PC-9 (cell line): ENCODE results near the gene KCNJ16. TPM values are rescaled to one million over a fixed set of nuclear protein-coding genes. Genes with fewer than 3 reads are reported as not detected.

Experiments
- BruUV-seq: library from RNA; stranded (reverse); fragments of 400-500 nt; replicated peaks from 2 replicates; lab custom pipeline; 2021; lab: Mats Ljungman, UMichigan
- CTCF ChIA-PET: fragments of 300-600 bp; sonication (Branson Sonifier 250); formaldehyde crosslinking; loops from one replicate; lab custom pipeline; 2022; ENCODE audit warnings: antibody characterized with exemption; lab: Charles Lee
- POLR2A ChIA-PET: fragments of 300-600 bp; sonication (Branson Sonifier 250); formaldehyde crosslinking; loops from one replicate; lab custom pipeline; 2022; ENCODE audit warnings: antibody characterized with exemption; ENCODE audit not compliant: unreplicated experiment; lab: Charles Lee
- DNase-seq, 2 experiments: peaks; one replicate each; pipeline versions ENCODE4 v3.0.0 to v3.0.0-alpha.2; 2015 to 2022; ENCODE audit warnings: mixed read lengths in 1 of 2
- H2AFZ ChIP-seq: fragments of 200-600 bp; sonication (generic); 2 replicates; pipeline ENCODE4 v1.8.1; 2017; ENCODE audit warnings: antibody characterized with exemption
- H3F3A ChIP-seq: fragments of 200-600 bp; sonication (generic); 2 replicates; pipeline ENCODE4 v1.8.1; 2017; ENCODE audit warnings: antibody characterized with exemption, mild to moderate bottlenecking, low read depth; ENCODE audit not compliant: insufficient read depth
- H3K27ac ChIP-seq: fragments of 200-600 bp; sonication (generic); 2 replicates; pipeline ENCODE4 v1.6.1; 2016; ENCODE audit warnings: mixed run types
- H3K27me3 ChIP-seq: fragments of 200-600 bp; sonication (generic); 2 replicates; pipeline ENCODE4 v1.6.1; 2016; ENCODE audit warnings: low read depth, mixed run types; ENCODE audit not compliant: insufficient read depth
- H3K36me3 ChIP-seq: fragments of 200-600 bp; sonication (generic); 2 replicates; pipeline ENCODE4 v1.6.1; 2016; ENCODE audit warnings: low read depth, mixed run types
- H3K4me1 ChIP-seq: fragments of 200-600 bp; sonication (generic); replicated peaks from 2 replicates; pipeline ENCODE4 v1.6.1; 2016; ENCODE audit warnings: mixed run types; ENCODE audit not compliant: insufficient read depth
- H3K4me2 ChIP-seq: fragments of 200-600 bp; sonication (generic); 2 replicates; pipeline ENCODE4 v1.6.1; 2017; ENCODE audit warnings: mixed run types
- H3K4me3 ChIP-seq: fragments of 200-600 bp; sonication (generic); 2 replicates; pipeline ENCODE4 v1.6.1; 2016; ENCODE audit warnings: mixed run types
- H3K79me2 ChIP-seq: fragments of 200-600 bp; sonication (generic); 2 replicates; pipeline ENCODE4 v1.6.1; 2017; ENCODE audit warnings: low read depth, mixed run types
- H3K9me2 ChIP-seq: fragments of 200-600 bp; sonication (generic); 2 replicates; pipeline ENCODE4 v1.8.1; 2017; ENCODE audit warnings: mild to moderate bottlenecking; ENCODE audit not compliant: insufficient read depth
- H3K9me3 ChIP-seq: fragments of 200-600 bp; sonication (generic); 2 replicates; pipeline ENCODE4 v1.8.1; 2016; ENCODE audit warnings: low read depth; ENCODE audit not compliant: insufficient read depth
- H4K20me1 ChIP-seq: fragments of 200-600 bp; sonication (generic); 2 replicates; pipeline ENCODE4 v1.8.1; 2017; ENCODE audit not compliant: insufficient read depth
- EZH2 ChIP-seq: fragments of 200-600 bp; sonication (generic); IDR thresholded peaks from 2 replicates; pipeline ENCODE4 v1.8.0; 2017; ENCODE audit warnings: antibody characterized with exemption, low read depth
- intact Hi-C: fragments of 100-400 bp; cut with micrococcal nuclease; formaldehyde crosslinking; loops from one replicate; pipeline ENCODE4 v1.10.0; 2022; ENCODE audit not compliant: unreplicated experiment
- total RNA-seq: library from RNA; stranded (reverse); gene quantifications from 2 replicates; pipeline ENCODE4 v1.2.3, GENCODE V29; 2021
- TF ChIP-seq, protein P1 (sequence below): fragments of 200-600 bp; sonication (generic); conservative IDR thresholded peaks from 2 replicates; pipeline ENCODE4 v1.6.1; 2017; ENCODE audit warnings: mixed run types, antibody characterized with exemption, mild to moderate bottlenecking, moderate library complexity

Gene KCNJ16
- total RNA-seq, 1 experiment from 2014 or later: not detected

- no peaks in the 10 kb centered on the region for H3F3A ChIP-seq
- no peak overlapping the region for H3K27ac ChIP-seq
- H3K27me3 ChIP-seq: no peaks in the 10 kb centered on the region
- H4K20me1 ChIP-seq: no peaks in the 10 kb centered on the region
- intact Hi-C loops: no loop called here
- no peaks in the 10 kb centered on the region for H3K36me3 ChIP-seq
- DNase-seq: no peak
- no peak overlapping the region for H3K4me2 ChIP-seq
- CTCF ChIA-PET: interaction anchor here (0.7 kb wide), 1 partner anchor 27 kb away, joined by 3 read pairs; no protein-coding TSS in a partner anchor
- no TSS peak for BruUV-seq
- H3K4me3 ChIP-seq: no peak overlapping the region
- H3K79me2 ChIP-seq: no peaks in the 10 kb centered on the region
- POLR2A ChIA-PET: no interaction called here
- H3K9me2 ChIP-seq: no peaks in the 10 kb centered on the region
- peaks cover 5% of the 10 kb centered on the region for H3K4me1 ChIP-seq
- H3K9me3 ChIP-seq: peaks cover 3% of the 10 kb centered on the region; the same call in 1 of the 2 replicates
- TF ChIP-seq, protein P1, sequence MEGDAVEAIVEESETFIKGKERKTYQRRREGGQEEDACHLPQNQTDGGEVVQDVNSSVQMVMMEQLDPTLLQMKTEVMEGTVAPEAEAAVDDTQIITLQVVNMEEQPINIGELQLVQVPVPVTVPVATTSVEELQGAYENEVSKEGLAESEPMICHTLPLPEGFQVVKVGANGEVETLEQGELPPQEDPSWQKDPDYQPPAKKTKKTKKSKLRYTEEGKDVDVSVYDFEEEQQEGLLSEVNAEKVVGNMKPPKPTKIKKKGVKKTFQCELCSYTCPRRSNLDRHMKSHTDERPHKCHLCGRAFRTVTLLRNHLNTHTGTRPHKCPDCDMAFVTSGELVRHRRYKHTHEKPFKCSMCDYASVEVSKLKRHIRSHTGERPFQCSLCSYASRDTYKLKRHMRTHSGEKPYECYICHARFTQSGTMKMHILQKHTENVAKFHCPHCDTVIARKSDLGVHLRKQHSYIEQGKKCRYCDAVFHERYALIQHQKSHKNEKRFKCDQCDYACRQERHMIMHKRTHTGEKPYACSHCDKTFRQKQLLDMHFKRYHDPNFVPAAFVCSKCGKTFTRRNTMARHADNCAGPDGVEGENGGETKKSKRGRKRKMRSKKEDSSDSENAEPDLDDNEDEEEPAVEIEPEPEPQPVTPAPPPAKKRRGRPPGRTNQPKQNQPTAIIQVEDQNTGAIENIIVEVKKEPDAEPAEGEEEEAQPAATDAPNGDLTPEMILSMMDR: no peak
- TF ChIP-seq EZH2: no peak
- H2AFZ ChIP-seq: no peak overlapping the region
Measured at GRCh38 chr17:70134777-70135176, 59.8 kb downstream of the KCNJ16 start.

DNA sequence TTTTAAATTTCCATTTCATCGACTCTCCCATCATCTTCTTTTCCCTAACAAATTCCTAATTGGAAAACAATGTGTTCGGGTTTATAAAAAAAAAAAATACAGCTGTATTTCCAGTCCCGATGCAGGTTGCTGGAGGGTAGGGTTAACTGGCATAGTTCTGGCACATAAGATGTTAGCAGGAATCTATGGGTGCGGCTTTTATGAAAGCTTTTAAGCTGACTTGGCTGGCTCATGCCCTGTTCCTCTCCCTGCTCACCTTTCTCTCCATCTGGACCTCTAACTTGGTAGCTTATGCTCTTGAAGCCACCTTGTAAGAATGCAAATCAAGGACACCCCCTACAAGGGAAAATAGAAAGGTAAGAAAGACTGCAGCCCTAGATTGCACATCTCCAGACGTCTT, 61.1 kb downstream of the KCNJ16 start:
- BruUV-seq: no TSS peak
- Histone ChIP-seq H3K27ac (no peak overlapping the region), H3K36me3 (no peaks in the 10 kb centered on the region), H3K4me3 (no peak overlapping the region), H3F3A (no peaks in the 10 kb centered on the region), H2AFZ (no peak overlapping the region), H3K4me1 (peaks cover 5% of the 10 kb centered on the region), H3K9me2 (no peaks in the 10 kb centered on the region), H3K79me2 (no peaks in the 10 kb centered on the region), H3K4me2 (no peak overlapping the region), H3K9me3 (peaks cover 4% of the 10 kb centered on the region; the same call in 1 of the 2 replicates), H4K20me1 (no peaks in the 10 kb centered on the region), H3K27me3 (no peaks in the 10 kb centered on the region)
- ChIA-PET POLR2A (no interaction called here), CTCF (no interaction called here)
- TF ChIP-seq EZH2: no peak
- TF ChIP-seq, protein P1: no peak
- intact Hi-C loops: no loop called here
- no peak for DNase-seq

DNA sequence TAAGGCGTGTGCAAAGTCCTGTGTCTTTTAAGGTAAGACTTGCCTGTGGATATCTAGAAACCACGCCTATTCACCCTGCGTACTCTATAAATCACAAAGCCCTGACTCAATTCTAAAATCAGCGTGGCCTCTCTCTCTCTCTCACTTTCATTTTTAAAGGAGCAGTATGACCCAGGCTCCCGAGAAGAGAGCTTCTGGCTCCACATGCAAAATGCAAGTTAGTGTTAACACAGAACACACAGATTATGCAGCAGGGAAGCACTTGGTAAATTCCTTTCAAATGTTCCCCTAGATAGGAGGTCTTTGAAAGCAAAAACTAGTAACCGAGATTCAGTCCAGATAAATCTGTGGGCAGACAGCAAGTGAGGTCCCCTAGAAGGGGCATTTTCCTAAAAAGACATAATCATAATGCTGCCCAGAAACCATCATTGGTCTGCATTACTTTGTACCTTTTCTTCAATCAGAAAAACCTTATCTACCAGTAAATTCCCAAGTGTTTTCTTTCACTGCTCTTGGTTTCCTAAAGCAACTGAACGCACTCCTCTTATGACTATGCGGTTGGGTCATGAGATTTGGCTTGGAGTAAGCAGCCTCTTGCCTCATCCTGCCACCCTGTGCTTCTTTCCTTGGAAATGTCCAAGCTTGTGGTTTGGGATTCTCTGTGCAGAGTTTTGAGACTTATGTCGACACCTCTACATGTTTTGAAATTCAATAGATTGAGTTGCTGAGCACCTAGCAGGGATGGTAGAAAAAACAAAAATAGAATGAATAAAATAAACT, 62.6 kb downstream of the KCNJ16 start:
- intact Hi-C loops: no loop called here
- H3K36me3 ChIP-seq: no peaks in the 10 kb centered on the region
- H3K27ac ChIP-seq: peak overlapping the region; percentile 41; the same call in 1 of the 2 replicates
- H3F3A ChIP-seq: no peaks in the 10 kb centered on the region
- H3K79me2 ChIP-seq: no peaks in the 10 kb centered on the region
- no peaks in the 10 kb centered on the region for H3K9me2 ChIP-seq
- peak in 1 of 2 experiments; percentile 56 for DNase-seq
- no peaks in the 10 kb centered on the region for H4K20me1 ChIP-seq
- BruUV-seq: no TSS peak
- H2AFZ ChIP-seq: peak overlapping the region; percentile 60
- CTCF ChIA-PET: no interaction called here
- POLR2A ChIA-PET: no interaction called here
- TF ChIP-seq EZH2: no peak
- TF ChIP-seq, protein P1: no peak
- peaks cover 5% of the 10 kb centered on the region for H3K4me1 ChIP-seq
- no peaks in the 10 kb centered on the region for H3K27me3 ChIP-seq
- peak overlapping the region; percentile 75 for H3K4me2 ChIP-seq
- peak overlapping the region; percentile 36; the same call in 1 of the 2 replicates for H3K4me3 ChIP-seq
- 0 out of 2 replicates have a peak, but pooled peaks cover 4% of the 10 kb centered on the region for H3K9me3 ChIP-seq
